MM.1S (cell line): Measurements from ENCODE around the gene EHBP1L1.

Experiments used
- CTCF ChIP-seq: fragments of 300-600 bp; sonication (generic); IDR thresholded peaks from 2 replicates; pipeline ENCODE4 v1.5.1; 2016; ENCODE audit warnings: antibody characterized with exemption, low read length, mixed read lengths
- EZH2 ChIP-seq: fragments of 300-600 bp; sonication (generic); optimal IDR thresholded peaks from 2 replicates; pipeline ENCODE3; 2017; ENCODE audit warnings: low read depth, mild to moderate bottlenecking, antibody characterized with exemption, low read length, mixed read lengths
- EZH2phosphoT487 ChIP-seq: fragments of 300-600 bp; sonication (generic); IDR thresholded peaks from 2 replicates; pipeline ENCODE4 v1.6.1; 2018; ENCODE audit warnings: antibody characterized with exemption, low read length

- no peak for TF ChIP-seq CTCF
- no peak for TF ChIP-seq EZH2phosphoT487
- TF ChIP-seq EZH2 = no peak
These were observed 21.6 kb upstream of the EHBP1L1 start for GRCh38 chr11:65554057-65554818.
